H1 (cell line): ENCODE data around the gene KLHL33.

Experiments used
- EGR1 ChIP-seq: IDR thresholded peaks from 2 replicates; pipeline ENCODE4 v1.6.1; 2011; ENCODE audit warnings: low read depth, low read length, borderline replicate concordance
- GTF2F1 ChIP-seq: IDR thresholded peaks from 2 replicates; pipeline ENCODE4 v1.6.1; 2012; ENCODE audit warnings: low read depth, low read length, improper control_type of control experiment, borderline replicate concordance
- JUND ChIP-seq: IDR thresholded peaks from 2 replicates; pipeline ENCODE4 v1.6.1; 2011; ENCODE audit warnings: mild to moderate bottlenecking, improper control_type of control experiment, low read length
- TEAD4 ChIP-seq: IDR thresholded peaks from 2 replicates; pipeline ENCODE4 v1.6.1; 2012; ENCODE audit warnings: low read depth, low read length, inconsistent platforms, mixed read lengths
- TF ChIP-seq, protein P1 (sequence below), 3 experiments: IDR thresholded peaks; 1 replicate in 2 of 3; 2 replicates in 1 of 3; pipeline versions ENCODE4 v1.5.1 to v1.6.1; 2011; ENCODE audit warnings: low read length in 3 of 3, mild to moderate bottlenecking in 3 of 3, inconsistent platforms in 2 of 3, low read depth in 1 of 3, moderate library complexity in 1 of 3; ENCODE audit not compliant: insufficient read depth in 1 of 3; ENCODE audit errors: control extremely low read depth in 1 of 3

DNA sequence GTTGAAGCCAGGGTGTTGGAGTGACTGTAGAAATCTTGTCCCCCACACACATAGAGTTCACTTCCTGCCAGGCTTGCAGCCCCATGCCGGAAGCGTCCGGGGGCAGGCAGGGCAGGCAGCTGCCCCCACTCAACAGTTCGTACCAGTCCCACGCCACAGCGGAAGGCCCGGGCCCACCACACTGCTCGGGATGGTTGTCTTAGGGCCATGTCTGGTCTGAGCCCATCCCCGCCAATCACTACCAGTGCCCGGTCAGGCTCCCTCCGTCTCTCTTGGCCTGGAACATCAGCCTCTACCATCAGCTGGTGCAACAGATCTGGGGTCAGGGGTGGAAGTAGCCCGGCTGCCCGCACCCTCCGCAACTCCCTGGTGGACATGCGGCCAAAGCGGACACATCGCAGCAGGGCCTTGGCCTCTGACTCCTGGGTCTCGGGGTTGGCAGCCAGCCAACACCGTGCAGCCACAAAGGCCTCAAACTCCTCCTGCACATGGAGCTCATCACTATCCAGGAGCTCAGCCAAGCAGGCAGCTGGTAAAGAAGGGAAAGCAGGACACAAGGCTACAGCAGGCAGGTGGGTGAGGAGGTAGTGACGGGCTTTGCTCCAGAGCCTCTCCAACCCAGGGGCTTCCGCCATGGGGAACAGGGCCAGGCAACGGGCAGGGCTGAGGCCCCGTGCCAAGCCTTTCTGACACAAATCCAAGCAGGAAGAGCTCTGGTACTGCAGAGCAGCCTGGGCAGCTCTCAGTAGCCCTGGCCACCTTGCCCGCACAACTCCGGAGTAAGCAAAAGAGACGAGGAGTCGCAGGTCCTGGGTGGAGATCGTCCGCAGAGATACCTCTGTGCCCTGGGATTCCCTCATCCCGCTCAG is 5.9 kb downstream of the KLHL33 start:
- TF ChIP-seq, protein P1, sequence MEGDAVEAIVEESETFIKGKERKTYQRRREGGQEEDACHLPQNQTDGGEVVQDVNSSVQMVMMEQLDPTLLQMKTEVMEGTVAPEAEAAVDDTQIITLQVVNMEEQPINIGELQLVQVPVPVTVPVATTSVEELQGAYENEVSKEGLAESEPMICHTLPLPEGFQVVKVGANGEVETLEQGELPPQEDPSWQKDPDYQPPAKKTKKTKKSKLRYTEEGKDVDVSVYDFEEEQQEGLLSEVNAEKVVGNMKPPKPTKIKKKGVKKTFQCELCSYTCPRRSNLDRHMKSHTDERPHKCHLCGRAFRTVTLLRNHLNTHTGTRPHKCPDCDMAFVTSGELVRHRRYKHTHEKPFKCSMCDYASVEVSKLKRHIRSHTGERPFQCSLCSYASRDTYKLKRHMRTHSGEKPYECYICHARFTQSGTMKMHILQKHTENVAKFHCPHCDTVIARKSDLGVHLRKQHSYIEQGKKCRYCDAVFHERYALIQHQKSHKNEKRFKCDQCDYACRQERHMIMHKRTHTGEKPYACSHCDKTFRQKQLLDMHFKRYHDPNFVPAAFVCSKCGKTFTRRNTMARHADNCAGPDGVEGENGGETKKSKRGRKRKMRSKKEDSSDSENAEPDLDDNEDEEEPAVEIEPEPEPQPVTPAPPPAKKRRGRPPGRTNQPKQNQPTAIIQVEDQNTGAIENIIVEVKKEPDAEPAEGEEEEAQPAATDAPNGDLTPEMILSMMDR (IDR thresholded peaks at IDR 0.05; ENCODE audit: control extremely low read depth in 1 of 3, insufficient read depth in 1 of 3, low read depth in 1 of 3, low read length in 3 of 3) = no peak
- TF ChIP-seq TEAD4 (no peak), JUND (no peak), EGR1 (no peak), GTF2F1 (no peak)
